ENCODE data around the gene MYL2.

GRCh38 chr12:110960795-110961194, 40.4 kb upstream of the MYL2 start:
- TF ChIP-seq EZH2phosphoT487 (IDR thresholded peaks at IDR 0.05; ENCODE audit: insufficient read depth, low read depth) (no peak), EZH2 (IDR thresholded peaks at IDR 0.05; ENCODE audit: insufficient read depth, poor library complexity, severe bottlenecking) (no peak)
